Keratinocyte (primary cell): ENCODE results near the gene CKS1B.

Experiments used
- CTCF ChIP-seq, 3 experiments: IDR thresholded peaks in 1 of 3; conservative IDR thresholded peaks in 1 of 3; optimal IDR thresholded peaks in 1 of 3; 2 replicates in 2 of 3; 3 replicates in 1 of 3; pipeline versions ENCODE3 to v1.5.1; 2011; ENCODE audit warnings: low read length in 3 of 3, mild to moderate bottlenecking in 3 of 3, moderate library complexity in 2 of 3, control low read depth in 1 of 3, inconsistent platforms in 1 of 3; ENCODE audit not compliant: insufficient read depth in 2 of 3; ENCODE audit errors: extremely low read depth in 1 of 3
- EZH2 ChIP-seq: IDR thresholded peaks from one replicate; pipeline ENCODE4 v1.6.1; 2012; ENCODE audit warnings: inconsistent platforms, mild to moderate bottlenecking, low read length, moderate library complexity

GRCh38 chr1:154998818-154999570 lies 24.5 kb downstream of the CKS1B start:
- peak in 2 of 3 experiments; percentile 91 to 93 for TF ChIP-seq CTCF (optimal IDR thresholded peaks at IDR 0.05 in 1 of 3, IDR thresholded peaks at IDR 0.05 in 1 of 3, conservative IDR thresholded peaks at IDR 0.05 in 1 of 3; ENCODE audit: extremely low read depth in 1 of 3, insufficient read depth in 2 of 3, low read length in 3 of 3)
- no peak for TF ChIP-seq EZH2
